ENCODE measurements around the gene XK.

GRCh38 chrX:37754516-37754915 lies 68.9 kb downstream of the XK start:
- TF ChIP-seq FOXP2 (optimal IDR thresholded peaks at IDR 0.05; ENCODE audit: control extremely low read depth, extremely low read length, insufficient read depth) (no peak), POLR2AphosphoS5 (IDR thresholded peaks at IDR 0.05; ENCODE audit: borderline replicate concordance, low read depth, low read length) (no peak)

Measured in SK-N-MC (cell line).